Stomach smooth muscle (tissue), 2 donors: ENCODE data around the gene TPCN2.

Experiments used
- H3K27ac ChIP-seq: one replicate; pipeline ENCODE4 v1.7.0; 2013; ENCODE audit warnings: mild to moderate bottlenecking, low read length, inconsistent platforms
- H3K27me3 ChIP-seq, 2 donors: one replicate each; pipeline ENCODE4 v1.7.0; 2013; ENCODE audit warnings: low read length in 2 of 2; ENCODE audit not compliant: insufficient read depth in 2 of 2, control insufficient read depth in 1 of 2
- H3K36me3 ChIP-seq, 2 donors: one replicate each; pipeline ENCODE4 v1.7.0; 2013; ENCODE audit warnings: low read length in 2 of 2; ENCODE audit not compliant: control insufficient read depth in 2 of 2, insufficient read depth in 2 of 2
- H3K4me1 ChIP-seq: one replicate; pipeline ENCODE4 v1.7.0; 2013; ENCODE audit warnings: low read length; ENCODE audit not compliant: control insufficient read depth, insufficient read depth
- H3K4me3 ChIP-seq, 2 donors: one replicate each; pipeline ENCODE4 v1.7.0; 2013; ENCODE audit warnings: low read length in 2 of 2
- H3K9ac ChIP-seq, 2 donors: one replicate each; pipeline ENCODE4 v1.7.0; 2013; ENCODE audit warnings: low read length in 2 of 2, mild to moderate bottlenecking in 1 of 2
- H3K9me3 ChIP-seq, 2 donors: one replicate each; pipeline ENCODE4 v1.7.0; 2013; ENCODE audit warnings: low read length in 2 of 2; ENCODE audit not compliant: control insufficient read depth in 2 of 2
- donor health status: healthy.
- donor health status: Pancreatic carcinoma.

Gene TPCN2

DNA sequence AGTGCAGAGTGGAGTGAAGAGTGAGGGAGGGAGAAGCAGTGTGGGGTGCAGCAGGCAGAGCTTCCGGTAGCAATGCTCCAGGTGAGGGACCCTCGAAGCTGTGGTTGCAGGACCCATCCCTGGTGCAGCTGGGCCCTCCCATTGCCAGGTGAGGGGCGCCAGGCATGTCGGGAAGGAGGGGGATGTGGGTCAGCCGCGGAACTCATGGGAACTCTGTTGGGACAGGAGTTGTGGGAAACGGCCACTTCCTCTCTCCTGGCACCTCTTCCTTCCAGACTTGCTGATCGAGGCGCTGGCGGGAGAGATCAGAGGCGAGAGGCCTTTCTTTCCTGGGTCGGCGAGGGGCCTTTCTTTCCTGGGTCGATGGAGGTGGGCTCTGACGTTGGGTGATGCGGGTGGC, 48.5 kb downstream of the TPCN2 start:
- Histone ChIP-seq H3K27me3 (no peaks in the 10 kb centered on the region), H3K4me1 (peaks cover 11% of the 10 kb centered on the region), H3K27ac (no peak overlapping the region), H3K36me3 (peaks cover 10 to 12% of the 10 kb centered on the region in 2 donors), H3K9ac (no peak overlapping the region), H3K4me3 (no peak overlapping the region), H3K9me3 (no peaks in the 10 kb centered on the region)

DNA sequence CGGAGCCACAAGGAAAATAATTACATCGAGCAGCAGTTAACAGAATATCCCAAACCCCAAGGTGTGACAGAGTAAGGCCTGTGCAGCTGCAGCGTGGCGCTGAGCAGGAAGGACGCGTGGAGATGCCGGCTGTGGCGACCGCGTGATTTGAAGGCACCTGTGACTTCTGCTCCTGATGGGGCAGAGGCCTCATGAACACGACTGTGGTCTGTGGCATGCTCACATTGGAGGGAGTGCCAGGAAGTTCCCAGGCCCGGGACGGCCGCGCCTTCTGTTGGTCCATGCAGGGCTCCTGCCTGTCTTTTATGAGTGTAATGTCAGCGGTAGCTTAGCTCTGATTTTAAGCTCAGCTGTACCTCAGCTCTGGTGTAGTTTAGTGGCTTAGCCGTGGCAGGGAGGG, 50.4 kb downstream of the TPCN2 start:
- Histone ChIP-seq H3K4me1 (peaks cover 11% of the 10 kb centered on the region), H3K36me3 (peaks cover 0 to 3% of the 10 kb centered on the region in 2 donors), H3K9me3 (no peaks in the 10 kb centered on the region), H3K4me3 (no peak overlapping the region), H3K27me3 (no peaks in the 10 kb centered on the region), H3K27ac (no peak overlapping the region), H3K9ac (no peak overlapping the region)

DNA sequence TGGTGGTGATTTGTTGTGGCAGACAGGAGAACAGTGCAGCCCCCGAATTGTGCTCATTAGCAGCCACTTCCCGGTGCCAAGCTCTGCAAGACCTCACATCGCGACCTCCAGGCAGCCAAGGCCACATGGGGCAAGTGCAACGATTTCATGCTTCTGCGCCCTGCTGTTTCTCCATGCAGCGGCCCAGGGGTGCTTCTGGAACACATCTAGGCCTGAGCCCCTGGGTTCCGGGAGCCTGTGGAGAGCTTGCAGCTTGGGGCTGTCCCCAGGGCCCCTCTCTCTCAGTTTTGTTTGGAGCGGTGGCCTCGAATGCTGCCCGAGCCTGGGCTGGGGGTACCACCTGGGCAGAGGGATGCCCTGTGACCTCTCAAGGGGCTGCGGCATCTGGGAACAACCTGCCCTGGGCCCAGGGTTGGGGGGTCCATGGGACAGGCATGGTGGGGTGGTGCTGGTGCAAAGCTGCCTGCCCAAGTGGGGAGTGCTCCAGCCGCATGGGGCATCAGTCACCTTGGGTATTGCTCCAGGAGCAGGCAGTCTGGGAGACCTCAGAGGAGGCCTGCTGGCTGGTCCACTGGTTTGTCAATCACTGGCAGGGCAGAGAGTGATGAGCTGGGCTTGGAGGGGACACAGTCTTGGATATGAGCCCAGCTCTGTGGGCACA, 51.9 kb downstream of the TPCN2 start:
- no peaks in the 10 kb centered on the region for H3K27me3 ChIP-seq
- peaks cover 8% of the 10 kb centered on the region for H3K4me1 ChIP-seq
- no peak overlapping the region for H3K27ac ChIP-seq
- H3K4me3 ChIP-seq, result no peak overlapping the region
- H3K9me3 ChIP-seq, result no peaks in the 10 kb centered on the region
- H3K9ac ChIP-seq, result no peak overlapping the region
- peaks cover 0 to 3% of the 10 kb centered on the region in 2 donors for H3K36me3 ChIP-seq

DNA sequence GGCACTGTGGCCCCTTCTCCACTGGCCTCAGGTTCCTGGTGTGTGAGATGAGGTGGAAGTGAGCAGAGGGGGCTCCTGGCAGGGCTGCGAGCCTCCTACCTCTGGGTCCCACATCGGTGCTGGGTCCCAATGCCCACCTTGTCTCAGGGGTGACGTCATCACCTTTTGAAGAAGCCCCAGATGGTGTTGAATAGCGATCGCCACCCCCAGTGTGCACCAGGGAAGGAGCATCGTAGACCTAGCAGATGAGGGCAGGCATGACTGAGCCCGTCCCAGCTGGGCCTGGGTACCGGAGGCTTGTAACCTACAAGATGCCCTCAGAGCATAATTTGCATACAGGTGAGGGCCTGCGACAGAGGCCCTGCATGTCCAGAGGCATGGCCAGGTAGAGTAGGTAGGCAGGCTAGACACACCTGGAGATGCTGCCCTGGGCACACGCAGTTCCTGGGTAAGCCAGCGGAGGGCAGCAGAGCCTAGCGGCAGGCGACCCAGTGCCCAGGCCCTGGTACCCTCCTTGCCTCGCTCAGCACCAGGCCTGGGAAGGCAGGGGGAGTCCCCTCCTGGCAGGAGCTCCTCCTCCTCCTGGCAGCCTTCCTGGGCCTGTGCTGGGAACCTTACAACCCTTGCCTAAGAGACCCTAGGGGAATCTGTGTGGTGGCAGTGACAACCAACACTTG, 52.5 kb downstream of the TPCN2 start:
- H3K36me3 ChIP-seq, result peaks cover 0 to 3% of the 10 kb centered on the region in 2 donors
- H3K4me1 ChIP-seq, result peaks cover 12% of the 10 kb centered on the region
- no peaks in the 10 kb centered on the region for H3K27me3 ChIP-seq
- no peak overlapping the region for H3K27ac ChIP-seq
- no peak overlapping the region for H3K9ac ChIP-seq
- H3K4me3 ChIP-seq, result no peak overlapping the region
- no peaks in the 10 kb centered on the region for H3K9me3 ChIP-seq

DNA sequence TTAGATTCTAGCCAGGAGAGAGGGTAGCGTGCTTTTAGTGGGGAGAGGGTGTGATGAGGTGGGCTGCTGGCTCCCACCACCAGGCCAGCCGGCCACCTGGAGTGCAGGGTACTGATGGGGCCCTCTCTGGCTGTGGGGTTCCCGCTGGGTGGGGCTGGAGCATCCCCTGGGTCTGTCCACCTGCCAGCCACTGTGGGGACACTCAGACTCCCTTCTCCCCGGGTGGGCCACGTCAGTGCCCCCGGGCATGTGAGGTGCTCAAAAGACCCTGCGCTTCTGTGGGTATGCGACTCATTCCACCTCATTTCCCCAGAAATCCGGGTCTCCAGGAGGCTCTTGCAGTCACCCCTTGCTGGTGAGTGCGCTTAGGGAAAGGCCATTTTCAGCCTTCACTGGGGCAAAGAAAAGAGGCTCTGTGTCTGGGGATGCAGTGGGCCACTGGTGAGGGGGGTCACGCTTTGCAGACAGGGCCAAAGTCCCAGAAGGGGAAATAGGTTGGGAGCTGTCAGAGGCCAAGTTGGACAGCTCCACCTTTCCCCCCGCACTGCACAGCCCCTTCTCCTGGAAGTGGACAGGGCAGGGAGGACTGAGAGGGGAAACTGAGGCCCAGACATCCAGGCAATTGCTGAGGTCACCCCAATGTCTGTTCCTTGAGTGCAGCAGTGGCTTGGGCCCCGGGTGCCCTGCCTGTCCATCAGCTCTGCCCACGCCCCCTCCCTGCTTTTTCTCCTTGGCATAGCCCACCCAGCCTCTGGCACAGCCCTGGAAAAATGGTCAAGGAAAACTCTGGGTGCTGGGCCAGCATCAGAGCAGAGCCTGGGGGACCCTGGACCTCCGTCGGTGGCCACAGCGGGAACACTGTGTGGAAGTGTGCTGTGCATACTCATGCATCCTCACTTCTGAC, 53.3 kb downstream of the TPCN2 start:
- Histone ChIP-seq H3K9me3 (no peaks in the 10 kb centered on the region), H3K27me3 (no peaks in the 10 kb centered on the region), H3K27ac (no peak overlapping the region), H3K36me3 (no peaks in the 10 kb centered on the region), H3K9ac (no peak overlapping the region), H3K4me1 (peaks cover 12% of the 10 kb centered on the region), H3K4me3 (no peak overlapping the region)

DNA sequence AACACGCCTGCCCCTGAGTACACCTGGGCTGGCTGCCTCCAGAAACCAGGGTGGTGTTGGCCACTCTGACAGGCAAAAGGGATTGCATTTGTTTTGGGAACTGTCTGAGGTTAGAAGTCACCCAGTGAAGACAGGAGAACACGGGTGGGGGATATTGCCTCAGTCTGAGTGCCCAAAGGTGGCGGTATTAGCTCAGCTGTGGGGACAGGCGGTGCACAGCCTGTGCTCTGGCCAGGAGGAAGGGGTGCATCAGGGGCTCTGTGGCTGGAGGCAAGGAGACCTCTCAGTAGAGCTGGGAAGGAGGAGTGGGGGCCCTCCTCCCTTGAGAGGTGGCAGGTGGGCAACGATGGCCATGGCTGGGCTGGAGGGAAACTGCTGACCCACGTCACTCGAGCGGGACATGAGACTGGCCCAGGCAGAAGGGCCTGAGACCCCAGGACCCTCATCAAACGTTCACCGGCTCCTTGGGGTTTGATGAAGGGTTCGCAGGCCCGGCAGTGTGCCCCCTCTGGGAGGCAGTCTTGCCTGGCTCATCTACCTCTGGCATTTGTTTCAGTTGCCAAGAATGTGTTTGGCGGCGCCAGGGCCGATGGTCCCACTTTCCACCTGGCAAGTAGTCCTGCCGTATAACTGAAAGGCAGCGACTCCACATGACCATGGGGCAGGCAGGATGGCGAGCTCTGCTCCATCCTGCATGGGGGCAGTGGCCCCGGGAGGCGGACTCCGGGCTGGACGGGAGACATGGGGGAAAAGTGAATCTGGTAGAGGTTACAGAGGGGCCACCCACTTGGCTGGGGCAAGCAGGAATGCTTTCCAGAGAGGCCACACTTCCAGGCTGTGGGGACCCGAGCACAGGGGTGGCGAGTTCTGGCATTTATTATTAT, 54.2 kb downstream of the TPCN2 start:
- no peaks in the 10 kb centered on the region for H3K9me3 ChIP-seq
- peaks cover 0 to 2% of the 10 kb centered on the region in 2 donors for H3K27me3 ChIP-seq
- peaks cover 12% of the 10 kb centered on the region for H3K4me1 ChIP-seq
- H3K9ac ChIP-seq, result no peak overlapping the region
- H3K27ac ChIP-seq, result no peak overlapping the region
- H3K36me3 ChIP-seq, result no peaks in the 10 kb centered on the region
- no peak overlapping the region for H3K4me3 ChIP-seq

DNA sequence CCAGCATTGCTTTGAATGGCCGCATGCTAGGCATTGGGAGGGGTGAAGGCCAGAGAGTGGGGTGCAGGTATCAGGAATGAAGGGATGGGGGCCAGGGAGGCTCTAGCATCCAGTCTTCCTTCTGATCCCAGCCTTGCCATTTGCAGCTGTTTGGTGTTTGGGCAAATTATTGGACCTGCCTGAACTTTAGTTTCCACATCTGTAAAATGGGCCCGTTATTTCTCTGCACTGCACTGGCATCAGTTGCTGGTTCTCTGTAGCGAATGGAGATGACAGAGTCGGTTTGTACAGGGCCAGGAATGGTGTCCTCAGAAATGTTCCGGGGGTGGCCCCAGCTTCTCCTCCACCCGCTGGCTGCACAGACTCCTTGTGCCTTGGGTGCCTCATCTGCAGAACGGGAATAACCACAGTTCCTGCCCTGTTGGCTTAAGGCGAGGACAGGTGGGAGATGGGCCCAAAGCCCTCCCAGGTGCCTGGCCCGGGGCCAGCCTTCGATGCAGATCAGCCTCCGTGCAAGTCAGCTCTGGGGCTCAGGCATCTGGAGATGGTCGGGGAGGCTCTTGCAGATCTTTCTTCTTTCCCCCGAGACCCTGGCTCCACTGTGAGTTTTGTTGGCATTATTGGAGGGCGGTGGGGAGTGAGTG, 55.6 kb downstream of the TPCN2 start:
- Histone ChIP-seq H3K27me3 (peaks cover 0 to 2% of the 10 kb centered on the region in 2 donors), H3K36me3 (peaks cover 2 to 3% of the 10 kb centered on the region in 2 donors), H3K9ac (no peak overlapping the region), H3K4me1 (peaks cover 12% of the 10 kb centered on the region), H3K9me3 (no peaks in the 10 kb centered on the region), H3K27ac (no peak overlapping the region), H3K4me3 (no peak overlapping the region)

DNA sequence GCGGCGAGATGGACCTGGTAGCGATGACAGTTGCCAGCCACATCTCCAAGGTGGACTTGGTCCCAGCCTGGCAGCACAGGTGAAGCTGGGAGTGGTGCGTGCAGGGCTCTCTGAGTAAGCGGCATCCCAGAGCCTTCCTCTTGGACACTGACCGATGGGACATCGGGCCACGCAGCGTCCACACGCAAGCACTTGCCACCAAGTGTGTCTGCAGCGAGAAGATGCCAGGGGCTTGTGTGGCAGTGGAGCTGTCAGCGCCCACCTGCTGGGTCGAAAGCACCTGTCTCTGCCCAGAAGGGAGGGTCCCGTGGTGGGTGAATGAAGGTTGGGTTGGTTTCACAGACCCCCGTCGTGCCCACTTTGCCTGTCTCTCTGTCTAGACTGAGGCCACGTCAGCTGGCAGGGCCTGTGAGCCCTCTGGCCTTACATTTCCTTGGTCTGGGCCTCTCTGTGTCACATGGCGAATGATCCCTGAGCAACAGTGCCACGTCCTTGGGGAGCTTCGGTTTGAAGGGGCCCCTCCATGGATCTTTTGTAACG, 56.2 kb downstream of the TPCN2 start:
- Histone ChIP-seq H3K27me3 (peaks cover 0 to 2% of the 10 kb centered on the region in 2 donors), H3K27ac (no peak overlapping the region), H3K4me3 (no peak overlapping the region), H3K4me1 (peaks cover 12% of the 10 kb centered on the region), H3K36me3 (peaks cover 2 to 3% of the 10 kb centered on the region in 2 donors), H3K9ac (no peak overlapping the region), H3K9me3 (no peaks in the 10 kb centered on the region)

DNA sequence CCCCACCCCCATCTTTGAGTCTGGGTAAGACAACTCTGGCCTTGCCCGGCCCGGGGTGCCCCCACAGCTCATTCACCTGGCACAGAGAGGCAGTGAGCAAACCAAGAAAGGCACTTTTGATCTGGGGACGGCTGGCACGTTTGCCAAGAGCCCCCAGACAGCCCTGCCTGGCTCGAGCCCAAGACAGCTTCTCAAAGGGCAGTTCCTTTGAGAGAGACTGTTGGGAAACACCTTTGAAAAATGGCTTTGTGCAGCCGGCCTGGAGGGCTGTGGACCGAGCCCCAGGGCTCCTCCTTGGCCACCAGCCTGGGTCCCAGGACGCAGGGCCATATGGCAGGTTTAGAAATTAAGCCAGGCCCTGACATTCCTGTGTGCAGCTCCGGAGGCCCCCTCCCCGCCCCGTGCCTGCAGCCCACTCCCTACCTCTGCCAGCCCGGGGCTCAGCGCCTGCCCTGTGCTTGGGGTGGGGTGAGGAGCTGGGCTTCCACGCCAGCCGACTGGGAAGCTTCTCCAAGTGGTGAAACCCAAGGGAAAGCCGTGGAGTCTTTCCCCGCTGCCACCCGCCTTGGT, 56.8 kb downstream of the TPCN2 start:
- Histone ChIP-seq H3K27me3 (peaks cover 0 to 2% of the 10 kb centered on the region in 2 donors), H3K9me3 (no peaks in the 10 kb centered on the region), H3K9ac (no peak overlapping the region), H3K4me1 (peaks cover 12% of the 10 kb centered on the region), H3K36me3 (peaks cover 2 to 3% of the 10 kb centered on the region in 2 donors), H3K4me3 (no peak overlapping the region), H3K27ac (no peak overlapping the region)
